Measurements from ENCODE around the gene ZNF556. TPM values are rescaled to one million over a fixed set of nuclear protein-coding genes. Genes with fewer than 3 reads are reported as not detected.

The ZNF556 gene
- total RNA-seq, 1 donor from 2014 or later = 0.09 TPM

DNA sequence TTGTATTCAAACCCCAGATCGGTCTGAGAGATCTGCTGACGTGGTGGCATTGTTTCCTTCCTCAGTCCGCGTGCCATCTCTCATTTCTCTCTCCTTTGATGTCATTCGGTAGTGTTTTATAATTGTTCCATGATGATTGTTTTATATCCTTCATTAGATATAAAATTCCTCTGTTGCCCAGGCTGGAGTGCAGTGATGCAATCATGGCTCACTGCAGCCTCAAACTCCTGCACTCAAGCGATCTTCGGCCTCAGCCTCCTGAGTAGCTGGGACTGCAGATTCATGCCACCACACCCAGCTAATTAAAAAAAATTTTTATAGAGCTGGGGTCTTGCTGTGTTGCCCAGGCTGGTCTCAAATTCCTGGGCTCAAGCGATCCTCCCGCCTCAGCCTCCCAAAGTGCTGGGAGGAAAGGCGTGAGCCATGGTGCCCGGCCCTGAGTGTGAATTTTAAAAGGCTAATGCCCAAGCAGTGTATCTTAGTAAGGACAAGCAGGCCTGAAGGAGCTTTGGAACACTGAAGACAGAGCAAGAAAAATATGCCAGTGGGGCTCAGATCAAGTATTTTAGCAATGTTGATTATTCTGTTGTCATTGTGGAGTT, 38.9 kb downstream of the ZNF556 start:
- peaks cover 9% of the 10 kb centered on the region for H3K9me3 Mint-ChIP-seq
- no peak overlapping the region for H3K27ac Mint-ChIP-seq
- H3K27me3 Mint-ChIP-seq (ENCODE audit: low read depth) = no peaks in the 10 kb centered on the region
- no peak for DNase-seq (ENCODE audit: low spot score in 2 of 2, unreplicated experiment in 2 of 2)
- peaks cover 10% of the 10 kb centered on the region for H3K36me3 Mint-ChIP-seq
- H3K4me3 Mint-ChIP-seq = no peak overlapping the region
- peaks cover 8% of the 10 kb centered on the region for H3K4me1 Mint-ChIP-seq
- TF ChIP-seq CTCF (IDR thresholded peaks at IDR 0.05; ENCODE audit: unreplicated experiment) = no peak

- Mint-ChIP-seq H3K4me3 (no peak overlapping the region), H3K27ac (no peak overlapping the region), H3K9me3 (peaks cover 11% of the 10 kb centered on the region), H3K27me3 (ENCODE audit: low read depth) (no peaks in the 10 kb centered on the region), H3K36me3 (peaks cover 13% of the 10 kb centered on the region), H3K4me1 (peaks cover 6% of the 10 kb centered on the region)
- TF ChIP-seq CTCF (IDR thresholded peaks at IDR 0.05; ENCODE audit: unreplicated experiment) = no peak
- DNase-seq (ENCODE audit: low spot score in 2 of 2, unreplicated experiment in 2 of 2) = no peak
Observed at GRCh38 chr19:2906631-2907195, 39.6 kb downstream of the ZNF556 start.

DNA sequence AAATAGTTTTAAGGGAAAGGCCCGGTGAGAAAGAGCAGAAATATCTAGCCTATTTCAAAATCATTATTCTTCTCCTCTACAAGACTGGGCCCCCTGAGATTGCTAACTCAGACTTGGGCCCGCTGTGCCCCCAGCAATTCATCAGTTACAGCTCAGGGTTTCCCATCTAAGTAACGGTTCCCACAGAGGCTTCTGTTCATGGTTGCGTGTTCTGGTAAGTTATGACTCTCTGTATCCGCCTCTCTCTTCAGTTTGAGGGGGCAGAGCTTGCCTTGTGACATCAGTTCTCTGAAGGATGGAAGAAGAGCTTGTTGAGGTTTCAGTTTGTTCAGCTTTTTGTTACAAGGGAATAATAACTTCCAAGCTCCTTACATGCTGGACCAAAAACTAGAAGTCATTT, 45.2 kb downstream of the ZNF556 start:
- Mint-ChIP-seq H3K9me3 (peaks cover 43% of the 10 kb centered on the region), H3K4me3 (no peak overlapping the region), H3K27ac (no peak overlapping the region), H3K36me3 (peaks cover 56% of the 10 kb centered on the region), H3K4me1 (peaks cover 4% of the 10 kb centered on the region), H3K27me3 (ENCODE audit: low read depth) (no peaks in the 10 kb centered on the region)
- no peak for DNase-seq (ENCODE audit: low spot score in 2 of 2, unreplicated experiment in 2 of 2)
- no peak for TF ChIP-seq CTCF (IDR thresholded peaks at IDR 0.05; ENCODE audit: unreplicated experiment)

DNA sequence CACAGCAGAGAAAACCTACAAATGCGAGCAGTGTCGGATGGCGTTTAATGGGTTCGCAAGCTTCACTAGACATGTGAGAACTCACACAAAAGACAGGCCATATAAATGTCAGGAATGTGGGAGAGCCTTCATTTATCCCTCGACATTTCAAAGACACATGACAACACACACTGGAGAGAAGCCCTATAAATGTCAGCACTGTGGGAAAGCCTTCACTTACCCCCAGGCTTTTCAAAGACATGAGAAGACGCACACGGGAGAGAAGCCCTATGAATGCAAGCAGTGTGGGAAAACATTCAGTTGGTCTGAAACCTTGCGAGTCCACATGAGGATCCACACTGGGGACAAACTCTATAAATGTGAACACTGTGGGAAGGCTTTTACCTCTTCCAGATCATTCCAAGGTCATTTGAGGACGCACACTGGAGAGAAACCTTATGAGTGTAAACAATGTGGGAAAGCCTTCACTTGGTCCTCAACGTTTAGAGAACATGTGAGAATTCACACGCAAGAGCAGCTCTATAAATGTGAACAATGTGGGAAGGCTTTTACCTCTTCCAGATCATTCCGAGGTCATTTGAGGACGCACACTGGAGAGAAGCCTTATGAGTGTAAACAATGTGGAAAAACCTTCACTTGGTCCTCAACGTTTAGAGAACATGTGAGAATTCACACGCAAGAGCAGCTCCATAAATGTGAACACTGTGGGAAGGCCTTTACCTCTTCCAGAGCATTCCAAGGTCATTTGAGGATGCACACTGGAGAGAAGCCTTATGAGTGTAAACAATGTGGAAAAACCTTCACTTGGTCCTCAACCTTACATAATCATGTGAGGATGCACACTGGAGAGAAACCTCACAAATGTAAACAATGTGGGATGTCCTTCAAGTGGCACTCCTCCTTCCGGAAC, 50.4 kb downstream of the ZNF556 start:
- H3K36me3 Mint-ChIP-seq = peaks cover 56% of the 10 kb centered on the region
- H3K27me3 Mint-ChIP-seq (ENCODE audit: low read depth) = no peaks in the 10 kb centered on the region
- H3K4me1 Mint-ChIP-seq = no peaks in the 10 kb centered on the region
- no peak for DNase-seq (ENCODE audit: low spot score in 2 of 2, unreplicated experiment in 2 of 2)
- H3K4me3 Mint-ChIP-seq = no peak overlapping the region
- no peak overlapping the region for H3K27ac Mint-ChIP-seq
- no peak for TF ChIP-seq CTCF (IDR thresholded peaks at IDR 0.05; ENCODE audit: unreplicated experiment)
- peaks cover 39% of the 10 kb centered on the region for H3K9me3 Mint-ChIP-seq

- Mint-ChIP-seq H3K36me3 (peaks cover 27% of the 10 kb centered on the region), H3K4me3 (no peak overlapping the region)
Observed at GRCh38 chr19:2922987-2923386, 55.9 kb downstream of the ZNF556 start.

More at GRCh38 chr19:2922987-2923386, 55.9 kb downstream of the ZNF556 start:
- Mint-ChIP-seq H3K27ac (no peak overlapping the region), H3K9me3 (peaks cover 9% of the 10 kb centered on the region), H3K4me1 (no peaks in the 10 kb centered on the region), H3K27me3 (ENCODE audit: low read depth) (no peaks in the 10 kb centered on the region)
- DNase-seq (ENCODE audit: low spot score in 2 of 2, unreplicated experiment in 2 of 2) = no peak
- TF ChIP-seq CTCF (IDR thresholded peaks at IDR 0.05; ENCODE audit: unreplicated experiment) = no peak

All from mesothelial cell of epicardium (in vitro differentiated cells).